Endothelial cell (in vitro differentiated cells): ENCODE results near the gene TOM1. TPM values are rescaled to one million over a fixed set of nuclear protein-coding genes. Genes with fewer than 3 reads are reported as not detected.

Experiments used
- DNase-seq: peaks from one replicate; pipeline ENCODE4 v3.0.0; 2021; ENCODE audit warnings: low spot score
- H3K27ac Mint-ChIP-seq: one replicate; pipeline ENCODE4 v1.8.0; 2021; ENCODE audit warnings: mixed read lengths, inconsistent platforms; ENCODE audit not compliant: unreplicated experiment
- H3K27me3 Mint-ChIP-seq: one replicate; pipeline ENCODE4 v1.8.0; 2021; ENCODE audit warnings: mild to moderate bottlenecking, moderate library complexity, mixed read lengths, inconsistent platforms; ENCODE audit not compliant: unreplicated experiment
- H3K36me3 Mint-ChIP-seq: one replicate; pipeline ENCODE4 v1.8.0; 2021; ENCODE audit warnings: mild to moderate bottlenecking, low read depth, mixed read lengths, inconsistent platforms; ENCODE audit not compliant: unreplicated experiment
- H3K4me1 Mint-ChIP-seq: one replicate; pipeline ENCODE4 v1.8.0; 2021; ENCODE audit warnings: mild to moderate bottlenecking, mixed read lengths, inconsistent platforms; ENCODE audit not compliant: unreplicated experiment
- H3K4me3 Mint-ChIP-seq: one replicate; pipeline ENCODE4 v1.8.0; 2021; ENCODE audit warnings: mild to moderate bottlenecking, mixed read lengths, inconsistent platforms; ENCODE audit not compliant: unreplicated experiment
- H3K9me3 Mint-ChIP-seq: one replicate; pipeline ENCODE4 v1.8.0; 2021; ENCODE audit warnings: mixed read lengths, inconsistent platforms; ENCODE audit not compliant: unreplicated experiment
- total RNA-seq: library from RNA; stranded (reverse); fragmentation: NEBNext Ultra II Directional; extraction: Animal tissue kit (Norgen Biotek cat#: 25700); gene quantifications from one replicate; pipeline ENCODE4 v1.2.1, GENCODE V29; 2021; ENCODE audit not compliant: unreplicated experiment
- TF ChIP-seq, protein P1 (sequence below): fragments of 200-600 bp; sonication (generic); IDR thresholded peaks from one replicate; pipeline ENCODE4 v1.5.0; 2021; ENCODE audit warnings: antibody characterized with exemption; ENCODE audit not compliant: unreplicated experiment

TOM1 gene
- total RNA-seq, 1 donor from 2014 or later = 32.0 TPM

DNA sequence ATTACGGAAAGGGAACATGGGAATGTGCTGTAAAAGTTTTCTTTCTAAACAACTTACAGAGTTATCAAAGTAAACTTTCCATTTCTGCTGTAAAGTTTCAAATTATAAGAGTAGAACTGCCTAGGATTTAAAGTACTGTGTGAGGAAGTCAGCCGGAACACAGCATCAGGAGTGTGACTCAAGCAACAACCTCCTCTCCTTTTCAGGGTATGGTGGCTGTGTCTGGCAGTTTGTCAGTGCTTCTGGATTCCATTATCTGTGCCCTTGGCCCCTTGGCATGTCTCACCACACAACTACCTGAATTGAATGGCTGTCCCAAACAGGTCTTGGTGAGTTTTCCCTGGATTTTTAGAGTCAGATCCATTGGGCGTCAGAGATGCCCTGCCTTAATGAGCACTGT is 6.9 kb upstream of the TOM1 start:
- H3K4me1 Mint-ChIP-seq = peaks cover 22% of the 10 kb centered on the region
- no peaks in the 10 kb centered on the region for H3K9me3 Mint-ChIP-seq
- TF ChIP-seq, protein P1, sequence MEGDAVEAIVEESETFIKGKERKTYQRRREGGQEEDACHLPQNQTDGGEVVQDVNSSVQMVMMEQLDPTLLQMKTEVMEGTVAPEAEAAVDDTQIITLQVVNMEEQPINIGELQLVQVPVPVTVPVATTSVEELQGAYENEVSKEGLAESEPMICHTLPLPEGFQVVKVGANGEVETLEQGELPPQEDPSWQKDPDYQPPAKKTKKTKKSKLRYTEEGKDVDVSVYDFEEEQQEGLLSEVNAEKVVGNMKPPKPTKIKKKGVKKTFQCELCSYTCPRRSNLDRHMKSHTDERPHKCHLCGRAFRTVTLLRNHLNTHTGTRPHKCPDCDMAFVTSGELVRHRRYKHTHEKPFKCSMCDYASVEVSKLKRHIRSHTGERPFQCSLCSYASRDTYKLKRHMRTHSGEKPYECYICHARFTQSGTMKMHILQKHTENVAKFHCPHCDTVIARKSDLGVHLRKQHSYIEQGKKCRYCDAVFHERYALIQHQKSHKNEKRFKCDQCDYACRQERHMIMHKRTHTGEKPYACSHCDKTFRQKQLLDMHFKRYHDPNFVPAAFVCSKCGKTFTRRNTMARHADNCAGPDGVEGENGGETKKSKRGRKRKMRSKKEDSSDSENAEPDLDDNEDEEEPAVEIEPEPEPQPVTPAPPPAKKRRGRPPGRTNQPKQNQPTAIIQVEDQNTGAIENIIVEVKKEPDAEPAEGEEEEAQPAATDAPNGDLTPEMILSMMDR = no peak
- H3K36me3 Mint-ChIP-seq = peaks cover 7% of the 10 kb centered on the region
- no peak overlapping the region for H3K4me3 Mint-ChIP-seq
- peak overlapping the region; percentile 28 for H3K27ac Mint-ChIP-seq
- no peaks in the 10 kb centered on the region for H3K27me3 Mint-ChIP-seq
- no peak for DNase-seq

DNA sequence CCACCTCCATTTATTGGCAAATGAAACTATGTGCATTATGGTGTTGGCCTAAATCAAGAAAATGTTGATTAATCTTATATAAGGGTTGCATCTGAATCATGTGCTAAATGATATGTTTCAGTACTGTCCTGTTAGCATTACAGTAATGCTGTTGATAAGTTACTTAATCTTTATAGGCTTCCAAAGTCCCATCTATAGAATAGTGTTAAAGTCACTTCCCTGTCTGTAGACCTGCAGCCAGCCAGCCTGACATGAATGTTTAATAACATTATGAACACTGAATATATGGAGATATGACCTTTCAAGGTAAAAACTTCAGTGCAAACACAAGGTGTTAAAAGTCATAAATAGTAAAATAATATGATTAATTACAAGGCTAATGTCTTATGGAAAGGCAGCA is 3.6 kb upstream of the TOM1 start:
- H3K4me1 Mint-ChIP-seq = peaks cover 22% of the 10 kb centered on the region
- TF ChIP-seq, protein P1 = no peak
- H3K27ac Mint-ChIP-seq = no peak overlapping the region
- peaks cover 3% of the 10 kb centered on the region for H3K27me3 Mint-ChIP-seq
- peaks cover 4% of the 10 kb centered on the region for H3K36me3 Mint-ChIP-seq
- DNase-seq = no peak
- H3K4me3 Mint-ChIP-seq = no peak overlapping the region
- H3K9me3 Mint-ChIP-seq = no peaks in the 10 kb centered on the region

DNA sequence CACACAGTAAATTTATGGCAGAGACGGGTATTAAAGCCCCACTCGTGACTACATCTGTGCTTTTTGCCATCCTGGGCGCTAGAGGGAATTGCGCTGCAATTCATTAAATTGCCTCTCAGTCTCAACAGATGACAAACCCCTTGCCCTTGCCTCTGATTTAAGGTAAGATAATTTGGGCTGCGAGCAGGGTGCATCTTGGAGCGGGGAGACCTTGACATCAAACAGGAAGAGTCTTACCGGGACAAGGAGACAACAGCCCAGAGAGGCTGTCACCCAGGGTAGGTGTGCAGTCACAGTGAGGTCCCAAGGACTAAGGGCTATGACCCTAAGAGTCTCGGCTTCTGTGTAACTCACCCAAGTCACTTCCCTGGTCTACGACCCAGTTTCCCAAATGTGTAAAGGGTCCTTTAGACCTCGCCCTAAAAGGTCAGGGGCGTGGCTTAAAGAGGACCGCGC is 449 bp upstream of the TOM1 start:
- no peak for DNase-seq
- H3K27ac Mint-ChIP-seq = peak overlapping the region; percentile 84

DNA sequence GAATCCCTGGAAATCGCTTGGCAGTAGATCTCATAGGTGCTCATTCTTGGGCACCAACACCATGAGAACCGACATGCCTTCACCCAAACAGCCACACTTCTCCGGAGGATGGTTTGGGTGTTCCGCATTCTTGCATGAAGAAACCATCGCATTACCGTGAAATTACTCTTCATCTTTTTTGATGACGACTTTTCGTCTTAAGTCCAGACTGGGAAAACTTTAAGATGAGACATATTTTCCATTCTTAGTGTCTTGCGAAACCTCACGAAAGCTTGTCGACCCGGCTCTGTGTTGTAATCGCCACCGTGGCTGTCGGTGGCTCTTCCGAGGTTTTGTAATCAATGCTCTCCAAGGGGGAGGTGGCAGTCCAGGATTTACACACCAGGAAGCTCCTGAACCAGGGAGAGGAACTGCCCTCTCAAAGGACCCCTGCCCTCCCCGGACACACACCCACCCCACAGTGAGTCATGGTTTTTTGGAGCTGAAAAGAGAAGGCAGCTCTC is 1.7 kb downstream of the TOM1 start:
- TF ChIP-seq, protein P1 = no peak
- H3K36me3 Mint-ChIP-seq = no peaks in the 10 kb centered on the region
- peaks cover 12% of the 10 kb centered on the region for H3K4me1 Mint-ChIP-seq
- peaks cover 3% of the 10 kb centered on the region for H3K27me3 Mint-ChIP-seq
- DNase-seq = no peak
- no peaks in the 10 kb centered on the region for H3K9me3 Mint-ChIP-seq
- peak overlapping the region; percentile 16 for H3K4me3 Mint-ChIP-seq
- H3K27ac Mint-ChIP-seq = no peak overlapping the region

More for the DNA sequence above, 449 bp upstream of the TOM1 start:
- Mint-ChIP-seq H3K36me3 (no peaks in the 10 kb centered on the region), H3K27me3 (peaks cover 3% of the 10 kb centered on the region), H3K4me3 (peak overlapping the region; percentile 84), H3K4me1 (peaks cover 14% of the 10 kb centered on the region), H3K9me3 (no peaks in the 10 kb centered on the region)
- TF ChIP-seq, protein P1 = no peak

DNA sequence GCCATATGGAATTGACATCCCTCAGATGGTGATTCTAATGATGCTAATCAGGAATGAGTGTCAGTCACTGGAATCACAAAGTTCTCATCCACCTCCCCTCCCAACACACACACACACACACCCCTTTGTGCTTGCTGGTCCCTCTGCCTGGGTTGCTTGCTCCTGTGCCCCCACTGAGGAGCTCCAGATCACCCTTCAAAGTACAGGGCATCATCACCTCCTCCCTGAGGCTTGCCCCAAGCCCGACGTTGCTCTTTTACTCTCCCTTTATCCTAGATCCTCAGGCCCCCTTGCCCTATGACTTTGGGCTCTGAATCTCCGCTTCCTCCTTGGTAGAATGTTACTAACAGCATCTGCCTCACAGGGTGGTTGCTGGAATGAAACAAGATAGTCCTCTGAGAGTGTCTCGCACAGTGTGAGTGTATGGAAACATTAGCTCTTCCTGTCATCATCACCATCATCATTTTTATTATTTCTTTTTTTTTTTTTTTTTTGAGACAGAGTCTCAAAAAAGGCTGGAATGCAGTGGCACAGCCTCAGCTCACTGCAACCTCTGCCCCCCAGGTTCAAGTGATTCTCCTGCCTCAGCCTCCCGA is 3.4 kb downstream of the TOM1 start:
- TF ChIP-seq, protein P1 = no peak
- Mint-ChIP-seq H3K36me3 (no peaks in the 10 kb centered on the region), H3K27ac (peak overlapping the region; percentile 52), H3K9me3 (no peaks in the 10 kb centered on the region), H3K4me3 (peak overlapping the region; percentile 18), H3K27me3 (peaks cover 5% of the 10 kb centered on the region), H3K4me1 (peaks cover 19% of the 10 kb centered on the region)
- DNase-seq = no peak
